ENCODE data around the gene MAPRE2. TPM values are rescaled to one million over a fixed set of nuclear protein-coding genes. Genes with fewer than 3 reads are reported as not detected.

MAPRE2 gene
- polyA plus RNA-seq, 1 donor from 2014 or later, result 58.9 TPM

DNA sequence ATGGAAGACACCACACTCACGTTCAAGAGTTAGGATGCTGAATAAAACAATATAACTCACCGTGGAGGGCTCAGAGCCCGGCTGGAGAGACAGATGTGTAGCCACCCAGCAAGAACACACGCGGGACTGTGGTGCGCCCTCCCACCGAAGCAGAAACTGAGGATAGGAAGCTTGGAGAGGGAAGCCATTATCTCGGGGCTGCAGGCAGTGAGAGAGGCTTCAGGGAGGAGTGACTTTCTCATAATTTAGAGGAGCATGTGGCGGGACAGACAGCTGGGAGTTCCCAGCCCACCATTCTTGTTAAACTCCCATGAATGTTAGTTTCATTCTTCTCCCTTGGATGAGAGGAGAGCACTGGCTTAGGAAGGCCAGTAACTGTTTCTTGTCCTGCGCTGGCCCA, 96.4 kb downstream of the MAPRE2 start:
- Histone ChIP-seq H2AFZ (ENCODE audit: low read depth, low read length) (no peak overlapping the region), H3K79me2 (replicated peaks; ENCODE audit: insufficient read depth, low read length) (no peaks in the 10 kb centered on the region), H3K9me3 (ENCODE audit: low read length) (no peaks in the 10 kb centered on the region), H3K9me2 (ENCODE audit: insufficient read depth, low read length) (no peaks in the 10 kb centered on the region), H3K9ac (ENCODE audit: low read length) (no peak overlapping the region), H3K4me3 (ENCODE audit: low read length) (no peak overlapping the region), H3K27me3 (ENCODE audit: insufficient read depth, low read depth, low read length) (no peaks in the 10 kb centered on the region), H3F3A (ENCODE audit: insufficient read depth, low read length, poor library complexity, severe bottlenecking) (no peaks in the 10 kb centered on the region), H3K36me3 (ENCODE audit: insufficient read depth, low read length) (peaks cover 7% of the 10 kb centered on the region), H4K20me1 (ENCODE audit: insufficient read depth) (no peaks in the 10 kb centered on the region), H3K4me2 (ENCODE audit: low read length) (no peak overlapping the region), H3K27ac (ENCODE audit: low read length) (no peak overlapping the region)
- TF ChIP-seq POLR2AphosphoS5 (IDR thresholded peaks at IDR 0.05) (no peak), EP300 (conservative IDR thresholded peaks at IDR 0.05; ENCODE audit: poor library complexity, severe bottlenecking) (no peak), EZH2 (IDR thresholded peaks at IDR 0.05; ENCODE audit: borderline replicate concordance, insufficient read depth, low read length, poor library complexity, severe bottlenecking) (no peak), RAD21 (conservative IDR thresholded peaks at IDR 0.05) (no peak), TAF1 (IDR thresholded peaks at IDR 0.05; ENCODE audit: low read depth) (no peak)
- TF ChIP-seq, protein P1, sequence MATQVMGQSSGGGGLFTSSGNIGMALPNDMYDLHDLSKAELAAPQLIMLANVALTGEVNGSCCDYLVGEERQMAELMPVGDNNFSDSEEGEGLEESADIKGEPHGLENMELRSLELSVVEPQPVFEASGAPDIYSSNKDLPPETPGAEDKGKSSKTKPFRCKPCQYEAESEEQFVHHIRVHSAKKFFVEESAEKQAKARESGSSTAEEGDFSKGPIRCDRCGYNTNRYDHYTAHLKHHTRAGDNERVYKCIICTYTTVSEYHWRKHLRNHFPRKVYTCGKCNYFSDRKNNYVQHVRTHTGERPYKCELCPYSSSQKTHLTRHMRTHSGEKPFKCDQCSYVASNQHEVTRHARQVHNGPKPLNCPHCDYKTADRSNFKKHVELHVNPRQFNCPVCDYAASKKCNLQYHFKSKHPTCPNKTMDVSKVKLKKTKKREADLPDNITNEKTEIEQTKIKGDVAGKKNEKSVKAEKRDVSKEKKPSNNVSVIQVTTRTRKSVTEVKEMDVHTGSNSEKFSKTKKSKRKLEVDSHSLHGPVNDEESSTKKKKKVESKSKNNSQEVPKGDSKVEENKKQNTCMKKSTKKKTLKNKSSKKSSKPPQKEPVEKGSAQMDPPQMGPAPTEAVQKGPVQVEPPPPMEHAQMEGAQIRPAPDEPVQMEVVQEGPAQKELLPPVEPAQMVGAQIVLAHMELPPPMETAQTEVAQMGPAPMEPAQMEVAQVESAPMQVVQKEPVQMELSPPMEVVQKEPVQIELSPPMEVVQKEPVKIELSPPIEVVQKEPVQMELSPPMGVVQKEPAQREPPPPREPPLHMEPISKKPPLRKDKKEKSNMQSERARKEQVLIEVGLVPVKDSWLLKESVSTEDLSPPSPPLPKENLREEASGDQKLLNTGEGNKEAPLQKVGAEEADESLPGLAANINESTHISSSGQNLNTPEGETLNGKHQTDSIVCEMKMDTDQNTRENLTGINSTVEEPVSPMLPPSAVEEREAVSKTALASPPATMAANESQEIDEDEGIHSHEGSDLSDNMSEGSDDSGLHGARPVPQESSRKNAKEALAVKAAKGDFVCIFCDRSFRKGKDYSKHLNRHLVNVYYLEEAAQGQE (IDR thresholded peaks at IDR 0.05; ENCODE audit: borderline replicate concordance), result no peak

DNA sequence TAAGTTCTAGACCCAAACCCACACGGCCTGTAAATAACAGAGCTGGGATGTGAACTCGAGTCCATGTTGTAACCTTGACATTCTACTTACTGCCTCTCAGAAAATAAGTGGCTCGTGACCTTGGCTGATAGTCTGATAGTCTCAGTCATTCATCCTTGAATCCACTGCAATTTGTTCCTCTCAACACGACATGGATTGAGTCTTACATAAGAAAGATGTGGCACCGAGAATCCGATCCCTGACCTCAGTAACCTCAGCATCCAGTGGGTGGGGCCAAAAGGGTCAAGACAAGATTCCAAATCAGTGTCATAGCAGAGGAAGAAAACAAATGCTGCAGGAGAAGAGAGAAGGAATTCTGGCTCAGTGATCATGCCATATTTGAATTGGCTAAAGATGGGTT, 97.6 kb downstream of the MAPRE2 start:
- no peak overlapping the region for H3K4me2 ChIP-seq (ENCODE audit: low read length)
- H3K79me2 ChIP-seq (replicated peaks; ENCODE audit: insufficient read depth, low read length), result no peaks in the 10 kb centered on the region
- no peak overlapping the region for H3K27ac ChIP-seq (ENCODE audit: low read length)
- TF ChIP-seq EP300 (conservative IDR thresholded peaks at IDR 0.05; ENCODE audit: poor library complexity, severe bottlenecking) (no peak), EZH2 (IDR thresholded peaks at IDR 0.05; ENCODE audit: borderline replicate concordance, insufficient read depth, low read length, poor library complexity, severe bottlenecking) (no peak), TAF1 (IDR thresholded peaks at IDR 0.05; ENCODE audit: low read depth) (no peak), RAD21 (conservative IDR thresholded peaks at IDR 0.05) (no peak), SMC3 (conservative IDR thresholded peaks at IDR 0.05; ENCODE audit: poor library complexity) (no peak), MXI1 (conservative IDR thresholded peaks at IDR 0.05; ENCODE audit: poor library complexity, severe bottlenecking) (no peak), POLR2AphosphoS5 (IDR thresholded peaks at IDR 0.05) (no peak)
- TF ChIP-seq, protein P2, sequence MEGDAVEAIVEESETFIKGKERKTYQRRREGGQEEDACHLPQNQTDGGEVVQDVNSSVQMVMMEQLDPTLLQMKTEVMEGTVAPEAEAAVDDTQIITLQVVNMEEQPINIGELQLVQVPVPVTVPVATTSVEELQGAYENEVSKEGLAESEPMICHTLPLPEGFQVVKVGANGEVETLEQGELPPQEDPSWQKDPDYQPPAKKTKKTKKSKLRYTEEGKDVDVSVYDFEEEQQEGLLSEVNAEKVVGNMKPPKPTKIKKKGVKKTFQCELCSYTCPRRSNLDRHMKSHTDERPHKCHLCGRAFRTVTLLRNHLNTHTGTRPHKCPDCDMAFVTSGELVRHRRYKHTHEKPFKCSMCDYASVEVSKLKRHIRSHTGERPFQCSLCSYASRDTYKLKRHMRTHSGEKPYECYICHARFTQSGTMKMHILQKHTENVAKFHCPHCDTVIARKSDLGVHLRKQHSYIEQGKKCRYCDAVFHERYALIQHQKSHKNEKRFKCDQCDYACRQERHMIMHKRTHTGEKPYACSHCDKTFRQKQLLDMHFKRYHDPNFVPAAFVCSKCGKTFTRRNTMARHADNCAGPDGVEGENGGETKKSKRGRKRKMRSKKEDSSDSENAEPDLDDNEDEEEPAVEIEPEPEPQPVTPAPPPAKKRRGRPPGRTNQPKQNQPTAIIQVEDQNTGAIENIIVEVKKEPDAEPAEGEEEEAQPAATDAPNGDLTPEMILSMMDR (IDR thresholded peaks at IDR 0.05; ENCODE audit: poor library complexity, severe bottlenecking), result no peak
- TF ChIP-seq, protein P1 (IDR thresholded peaks at IDR 0.05; ENCODE audit: borderline replicate concordance), result no peak
- peaks cover 7% of the 10 kb centered on the region for H3K36me3 ChIP-seq (ENCODE audit: insufficient read depth, low read length)
- no peak overlapping the region for H3K4me3 ChIP-seq (ENCODE audit: low read length)
- no peaks in the 10 kb centered on the region for H4K20me1 ChIP-seq (ENCODE audit: insufficient read depth)
- no peaks in the 10 kb centered on the region for H3K27me3 ChIP-seq (ENCODE audit: insufficient read depth, low read depth, low read length)
- no peaks in the 10 kb centered on the region for H3K9me2 ChIP-seq (ENCODE audit: insufficient read depth, low read length)
- H3K9ac ChIP-seq (ENCODE audit: low read length), result no peak overlapping the region
- H3K9me3 ChIP-seq (ENCODE audit: low read length), result no peaks in the 10 kb centered on the region
- H2AFZ ChIP-seq (ENCODE audit: low read depth, low read length), result no peak overlapping the region
- no peaks in the 10 kb centered on the region for H3F3A ChIP-seq (ENCODE audit: insufficient read depth, low read length, poor library complexity, severe bottlenecking)
